Esophagus squamous epithelium (tissue), 4 donors: ENCODE results near the gene USH2A.

Source experiments
- CTCF ChIP-seq, 6 experiments: fragments of 450-650 bp in 4 of 6; fragments of 200-600 bp in 2 of 6; sonication (generic) in 2 of 6; IDR thresholded peaks; one replicate each; pipeline ENCODE4 v1.5.1; 2016 to 2019; ENCODE audit warnings: antibody characterized with exemption in 6 of 6, mild to moderate bottlenecking in 4 of 6, moderate library complexity in 4 of 6
- POLR2A ChIP-seq, 4 donors: fragments of 450-650 bp; IDR thresholded peaks; one replicate each; pipeline ENCODE4 v1.6.1; 2017; ENCODE audit warnings: antibody characterized with exemption in 4 of 4, mild to moderate bottlenecking in 4 of 4, moderate library complexity in 3 of 4

- TF ChIP-seq CTCF (IDR thresholded peaks at IDR 0.05) (no peak), POLR2A (IDR thresholded peaks at IDR 0.05) (no peak)
These were observed 176.6 kb downstream of the USH2A start for GRCh38 chr1:216246577-216247203.
